Astrocyte of the spinal cord (primary cell): ENCODE results near the gene NDUFA11.

Experiments used
- DNase-seq: peaks from one replicate; pipeline ENCODE4 v3.0.0; 2011; ENCODE audit warnings: low read depth, low spot score
- H3K4me3 ChIP-seq: 2 replicates; pipeline ENCODE4 v1.5.1; 2011; ENCODE audit warnings: low read depth, mild to moderate bottlenecking, low read length, moderate library complexity
- in situ Hi-C: cut with HindIII; loops from 2 replicates; pipeline ENCODE4 v1.10.0; 2017; ENCODE audit warnings: low sequenced_read_pairs
- TF ChIP-seq, protein P1 (sequence below): IDR thresholded peaks from 2 replicates; pipeline ENCODE4 v1.5.1; 2012; ENCODE audit warnings: low read depth, mild to moderate bottlenecking, low read length, inconsistent platforms

Gene NDUFA11

DNA sequence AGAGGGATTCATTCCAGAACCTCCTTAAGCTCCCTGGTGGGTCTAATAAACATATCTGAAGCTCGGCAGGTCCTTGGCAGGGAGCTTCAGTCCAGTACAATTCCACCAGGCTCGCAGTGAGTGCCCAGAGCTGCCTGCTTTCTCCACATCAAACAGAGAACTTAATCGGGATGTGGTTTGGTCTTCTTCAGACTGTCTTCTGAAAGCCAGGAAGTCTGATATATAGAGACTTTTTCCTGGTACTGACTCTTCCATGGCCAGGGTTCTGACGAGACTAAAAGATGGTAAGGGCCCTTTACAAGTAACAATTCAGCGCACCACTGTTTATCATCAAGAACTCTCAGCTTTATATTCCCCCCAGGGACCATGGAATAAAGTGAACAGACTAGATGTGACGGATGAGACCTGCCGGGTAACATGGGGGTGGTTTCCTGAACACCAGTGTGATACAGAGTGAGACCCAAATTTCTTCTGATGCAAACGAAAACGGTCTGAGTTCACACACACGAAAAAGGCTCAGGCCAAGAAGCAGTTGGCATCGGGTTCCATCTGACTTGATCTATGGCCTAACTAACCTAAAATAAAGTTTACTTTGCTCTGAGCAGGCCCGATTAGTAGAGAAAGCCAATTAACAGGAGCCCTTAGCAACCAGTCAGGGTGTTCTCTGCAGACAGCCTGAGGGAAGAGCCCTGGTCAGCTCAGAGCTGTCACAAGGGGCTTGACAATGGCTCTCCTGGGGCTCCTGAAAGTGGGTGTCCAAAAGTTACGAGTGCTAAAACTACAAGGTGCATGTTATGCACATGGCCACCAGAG is 45.4 kb upstream of the NDUFA11 start:
- H3K4me3 ChIP-seq, result no peak overlapping the region
- peak; percentile 45 for DNase-seq
- in situ Hi-C loops, result no loop called here
- TF ChIP-seq, protein P1, sequence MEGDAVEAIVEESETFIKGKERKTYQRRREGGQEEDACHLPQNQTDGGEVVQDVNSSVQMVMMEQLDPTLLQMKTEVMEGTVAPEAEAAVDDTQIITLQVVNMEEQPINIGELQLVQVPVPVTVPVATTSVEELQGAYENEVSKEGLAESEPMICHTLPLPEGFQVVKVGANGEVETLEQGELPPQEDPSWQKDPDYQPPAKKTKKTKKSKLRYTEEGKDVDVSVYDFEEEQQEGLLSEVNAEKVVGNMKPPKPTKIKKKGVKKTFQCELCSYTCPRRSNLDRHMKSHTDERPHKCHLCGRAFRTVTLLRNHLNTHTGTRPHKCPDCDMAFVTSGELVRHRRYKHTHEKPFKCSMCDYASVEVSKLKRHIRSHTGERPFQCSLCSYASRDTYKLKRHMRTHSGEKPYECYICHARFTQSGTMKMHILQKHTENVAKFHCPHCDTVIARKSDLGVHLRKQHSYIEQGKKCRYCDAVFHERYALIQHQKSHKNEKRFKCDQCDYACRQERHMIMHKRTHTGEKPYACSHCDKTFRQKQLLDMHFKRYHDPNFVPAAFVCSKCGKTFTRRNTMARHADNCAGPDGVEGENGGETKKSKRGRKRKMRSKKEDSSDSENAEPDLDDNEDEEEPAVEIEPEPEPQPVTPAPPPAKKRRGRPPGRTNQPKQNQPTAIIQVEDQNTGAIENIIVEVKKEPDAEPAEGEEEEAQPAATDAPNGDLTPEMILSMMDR, result no peak

DNA sequence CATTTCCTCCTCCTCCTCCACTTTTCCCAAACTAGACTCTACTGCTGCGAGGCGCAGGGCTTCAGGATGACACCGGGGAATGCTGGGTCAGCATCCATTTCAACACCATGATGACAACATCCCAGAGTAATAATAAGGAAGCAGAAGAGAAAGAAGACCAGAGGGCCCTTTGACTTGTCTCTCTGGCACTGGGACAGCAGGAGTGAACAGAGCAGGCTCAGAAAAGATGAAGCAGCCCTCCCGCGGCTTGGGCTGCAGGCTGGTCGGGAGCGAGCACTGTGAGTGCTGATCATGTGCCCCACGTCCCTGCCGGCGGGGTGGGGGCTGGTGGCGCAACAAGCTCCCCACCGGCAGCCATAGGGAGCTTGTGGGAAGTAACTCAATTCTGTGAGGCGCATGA is 43.8 kb upstream of the NDUFA11 start:
- in situ Hi-C loops, result no loop called here
- TF ChIP-seq, protein P1, result no peak
- DNase-seq, result peak; percentile 69
- H3K4me3 ChIP-seq, result no peak overlapping the region

DNA sequence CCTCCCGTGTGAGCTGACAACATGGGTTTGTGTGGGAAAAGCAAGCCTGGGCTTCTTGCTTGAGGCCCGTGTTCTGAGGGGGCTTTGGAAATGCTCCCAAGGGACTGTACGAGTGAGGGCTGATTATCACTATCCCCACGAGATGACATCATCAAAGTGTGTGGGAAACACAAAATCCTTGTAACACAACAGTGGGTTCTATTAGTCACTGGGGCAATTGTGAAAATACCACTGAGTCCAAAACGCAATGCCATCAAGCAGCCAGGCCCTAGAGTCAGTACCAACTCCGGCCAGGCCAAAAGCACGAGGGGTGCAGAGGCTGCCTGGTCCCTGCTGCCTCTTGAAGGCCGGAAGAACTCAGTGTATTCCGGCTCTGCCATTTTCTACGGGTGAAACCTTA is 40.0 kb upstream of the NDUFA11 start:
- in situ Hi-C loops, result no loop called here
- DNase-seq, result peak; percentile 52
- TF ChIP-seq, protein P1, result no peak
- H3K4me3 ChIP-seq, result no peak overlapping the region

DNA sequence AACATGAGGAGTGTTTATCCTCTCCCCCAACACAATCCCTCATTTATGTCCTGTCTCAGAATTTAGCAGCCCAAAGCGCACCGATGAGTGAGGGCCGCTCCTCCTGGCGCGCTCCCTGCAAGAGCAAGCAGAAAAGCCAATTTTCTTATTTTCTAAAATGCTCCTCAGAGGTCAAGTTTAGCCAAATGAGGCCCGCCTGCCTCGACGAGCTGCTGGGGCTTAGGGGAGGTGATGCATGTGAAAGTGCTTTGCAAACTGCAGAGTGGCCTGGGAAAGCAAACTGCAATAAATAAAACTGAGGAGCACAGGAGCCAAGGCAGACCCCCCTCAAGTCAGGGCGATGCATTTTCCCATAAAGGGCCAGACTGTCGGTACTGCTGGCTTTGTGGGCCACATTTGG is 39.5 kb upstream of the NDUFA11 start:
- TF ChIP-seq, protein P1, result no peak
- in situ Hi-C loops, result no loop called here
- no peak overlapping the region for H3K4me3 ChIP-seq
- DNase-seq, result no peak

DNA sequence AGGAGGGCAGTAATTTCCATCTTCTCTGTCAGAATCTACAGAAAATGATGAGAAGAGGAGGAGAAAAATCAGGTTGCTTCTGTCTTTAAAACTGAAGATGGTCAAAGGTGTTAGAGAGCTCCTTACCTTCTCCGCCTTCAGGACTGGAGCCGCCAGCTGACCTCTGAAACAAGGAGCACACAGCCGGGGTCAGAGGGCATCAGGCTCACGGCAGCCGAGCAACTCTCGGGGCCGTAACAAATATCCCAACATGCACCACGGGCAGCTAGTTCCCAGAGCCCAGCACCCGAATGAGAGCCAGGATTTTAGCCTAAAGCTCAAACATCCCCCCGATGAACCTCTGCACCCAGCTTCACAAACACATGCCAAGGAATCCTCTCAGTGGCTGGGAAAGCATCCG is 38.1 kb upstream of the NDUFA11 start:
- H3K4me3 ChIP-seq, result no peak overlapping the region
- TF ChIP-seq, protein P1, result no peak
- in situ Hi-C loops, result no loop called here
- DNase-seq, result no peak

DNA sequence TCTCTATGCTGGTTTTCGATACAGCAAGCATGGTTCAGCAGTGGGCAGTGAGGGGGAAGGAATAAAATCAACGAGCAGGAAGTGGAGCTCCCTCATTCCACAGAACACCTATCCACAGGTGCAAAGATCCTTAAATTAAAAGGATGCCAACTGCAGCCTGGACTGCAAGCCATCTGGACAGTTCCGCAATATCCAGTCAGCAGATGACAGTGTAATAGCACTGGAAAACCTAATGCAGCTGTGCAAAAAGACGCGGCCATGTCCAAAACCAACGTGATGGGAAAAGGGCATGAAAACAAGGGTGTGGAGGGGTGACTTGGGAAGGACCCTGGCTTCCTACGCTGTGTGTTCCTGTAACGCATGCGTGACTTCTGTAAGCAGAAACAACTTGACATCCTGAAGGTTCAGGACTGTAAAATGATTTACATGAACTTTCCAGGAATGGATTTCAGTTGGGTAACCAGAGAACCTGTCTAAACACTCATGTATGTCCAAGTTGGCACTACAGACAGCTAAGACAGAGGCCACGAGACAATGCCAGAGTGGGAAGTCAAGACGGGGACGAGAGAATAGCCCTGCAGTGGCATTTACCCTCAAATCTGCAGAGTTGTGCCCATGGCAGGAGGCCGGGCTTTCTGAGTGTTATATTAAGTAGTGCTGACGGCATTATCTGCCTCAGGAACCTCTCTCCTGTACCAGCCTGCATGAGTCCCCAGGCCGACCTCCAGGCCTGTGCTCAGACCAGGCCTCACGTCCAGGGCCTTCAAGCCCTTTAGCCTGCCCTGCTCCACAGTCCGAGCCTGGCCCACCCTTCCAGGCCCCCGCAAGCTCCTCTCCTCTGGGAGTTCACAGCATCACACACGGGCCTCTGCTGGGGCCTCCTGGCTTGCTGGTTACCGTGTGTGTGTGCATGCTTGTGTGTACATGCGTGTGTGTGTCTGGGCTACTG is 36.9 kb upstream of the NDUFA11 start:
- in situ Hi-C loops, result no loop called here
- TF ChIP-seq, protein P1, result no peak
- no peak for DNase-seq

More for the DNA sequence above, 36.9 kb upstream of the NDUFA11 start:
- H3K4me3 ChIP-seq, result no peak overlapping the region
